HG03060 (cell line): ENCODE measurements around the gene KRT13.
"Not testable (repeated sequence)": the region's sequence is repeated elsewhere in the genome, so short reads cannot be mapped to it uniquely, and the experiment has no call there.

ENCODE experiments used
- ATAC-seq: cut with Tn5 transposase; IDR thresholded peaks from one replicate; pipeline ENCODE4 v1.9.1; 2021; ENCODE audit warnings: low read depth, moderate number of reproducible peaks; ENCODE audit not compliant: unreplicated experiment

The KRT13 gene

GRCh38 chr17:41505007-41505808 is at the start of gene KRT13:
Gene KRT13 (minus strand): TSS chr17:41505612. CDS start chr17:41505550, 62 bp downstream.
- ATAC-seq = no peak

DNA sequence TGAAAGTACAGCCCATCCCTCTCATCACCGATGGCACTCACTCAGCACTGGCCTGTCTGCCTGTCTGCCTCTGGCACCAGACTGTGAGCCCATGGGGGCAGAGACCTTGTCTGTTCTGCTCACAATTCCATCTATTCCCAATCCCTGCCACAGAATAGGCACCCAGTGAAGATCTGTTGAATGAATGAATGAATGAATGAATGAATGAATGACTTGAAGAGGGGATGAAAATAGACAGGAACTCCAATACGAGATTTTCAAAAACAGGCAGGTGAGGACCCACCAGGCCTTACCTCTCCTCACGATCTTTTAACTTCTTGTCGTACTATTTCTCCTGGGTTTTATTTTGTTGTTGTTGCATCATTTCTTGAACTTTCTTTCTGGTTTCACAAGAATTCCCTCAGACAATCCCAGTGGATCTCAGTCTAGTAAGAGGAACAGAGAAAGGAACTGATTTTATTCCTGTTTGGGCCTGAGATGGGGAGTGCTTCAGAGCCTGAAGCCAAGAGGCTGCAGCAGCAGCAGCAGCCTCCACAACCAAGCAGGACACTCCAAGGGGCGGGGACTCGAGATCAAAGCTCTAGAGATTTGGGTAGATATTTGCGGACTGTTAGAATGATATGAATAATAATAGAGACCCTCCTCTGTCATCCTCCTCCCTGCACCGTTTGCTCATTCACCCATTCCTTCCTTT is 48.7 kb upstream of the KRT13 start:
- ATAC-seq = no peak

DNA sequence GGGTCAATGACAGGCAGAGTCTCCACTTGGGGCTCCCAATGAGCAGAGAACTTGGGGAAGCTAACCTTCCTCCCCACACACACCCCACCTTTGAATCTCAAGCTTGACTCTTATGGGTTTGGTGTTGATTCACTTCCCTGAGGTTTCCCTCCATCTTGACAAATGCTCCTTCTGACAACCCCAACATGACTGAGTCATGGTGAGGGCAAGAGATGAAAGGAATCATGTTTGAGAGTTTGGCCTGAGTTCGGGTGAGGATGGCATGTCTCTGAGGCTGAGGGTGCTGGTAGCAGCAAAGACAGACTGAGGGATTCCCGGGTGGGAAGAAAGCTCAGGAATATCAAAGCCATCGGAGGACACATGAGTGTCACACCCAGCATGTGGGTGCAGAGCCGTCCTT is 47.8 kb upstream of the KRT13 start:
- no peak for ATAC-seq

DNA sequence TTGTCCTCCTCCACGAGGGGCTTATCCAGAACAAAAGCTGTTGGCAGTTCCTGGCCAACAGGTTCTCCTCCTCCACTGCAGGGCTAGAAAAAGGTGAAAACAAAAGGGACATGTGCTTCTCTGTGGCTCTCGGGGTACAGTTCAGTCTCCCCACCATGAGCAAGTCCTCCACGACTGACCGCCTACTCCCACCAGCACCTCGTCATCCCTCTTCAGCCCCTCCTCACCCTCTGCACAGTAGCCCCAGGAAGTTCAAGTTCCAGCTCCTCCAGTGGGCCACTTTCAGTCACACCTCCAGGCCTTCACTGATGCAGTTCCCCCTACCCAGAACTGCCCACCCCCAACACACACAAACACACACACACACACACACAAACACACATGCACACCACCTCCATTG is 47.0 kb upstream of the KRT13 start:
- ATAC-seq = no peak

- no peak for ATAC-seq
Observed at GRCh38 chr17:41551365-41551764, 46.0 kb upstream of the KRT13 start.

GRCh38 chr17:41549596-41550039 is 44.2 kb upstream of the KRT13 start:
- ATAC-seq = no peak

- no peak for ATAC-seq
Observed at GRCh38 chr17:41548844-41549595, 43.6 kb upstream of the KRT13 start.

- no peak for ATAC-seq
Observed at GRCh38 chr17:41547921-41548843, 42.8 kb upstream of the KRT13 start.

- no peak for ATAC-seq
Observed at GRCh38 chr17:41547378-41547841, 42.0 kb upstream of the KRT13 start.

- no peak for ATAC-seq
Observed at GRCh38 chr17:41546819-41547218, 41.4 kb upstream of the KRT13 start.

DNA sequence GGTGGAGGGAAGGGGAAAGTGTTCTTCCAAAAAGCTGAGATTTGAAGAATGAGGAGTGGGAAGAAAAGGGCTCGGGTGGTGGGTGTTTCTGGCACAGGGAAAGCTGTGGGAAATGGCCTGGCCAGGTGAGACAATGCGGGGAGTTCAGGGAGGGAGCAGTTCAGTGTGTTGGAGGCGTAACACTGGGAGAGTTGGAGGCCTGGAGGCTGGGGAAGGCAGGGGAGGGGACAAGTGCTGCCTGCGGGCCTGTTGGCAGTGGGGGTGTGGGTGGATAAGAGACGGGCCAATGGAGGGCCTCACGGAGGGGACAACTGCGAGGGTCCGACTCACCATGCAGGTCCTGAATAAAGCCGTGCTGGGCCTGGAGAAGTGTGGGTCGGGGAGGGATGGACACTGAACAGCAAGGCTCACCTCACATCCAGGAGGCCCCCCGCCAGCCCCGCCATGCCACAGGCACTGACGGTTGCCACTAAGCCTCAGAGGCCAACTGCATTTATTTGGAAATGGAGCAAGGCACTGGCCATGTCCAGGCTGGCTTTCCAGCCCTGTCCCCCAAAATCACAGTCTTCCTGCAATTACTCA is 40.5 kb upstream of the KRT13 start:
- ATAC-seq = no peak

DNA sequence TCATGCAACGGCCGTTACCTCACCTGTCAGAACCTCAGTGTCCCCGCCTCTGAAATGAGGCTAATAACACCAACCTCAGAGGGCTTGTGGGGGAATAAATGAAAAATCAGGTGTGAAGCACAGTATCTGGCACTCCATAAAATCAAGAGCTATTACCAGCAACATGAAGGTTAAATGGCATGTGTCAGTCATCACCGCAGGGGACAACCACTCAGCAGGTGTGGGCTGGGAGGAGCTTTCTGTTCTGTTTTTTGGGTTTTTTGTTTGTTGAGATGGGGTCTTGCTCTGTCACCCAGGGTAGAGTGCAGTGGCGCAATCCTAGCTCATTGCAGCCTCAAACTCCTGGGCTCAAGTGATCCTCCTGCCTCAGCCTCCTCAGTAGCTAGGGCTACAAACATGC is 39.5 kb upstream of the KRT13 start:
- ATAC-seq = no peak

DNA sequence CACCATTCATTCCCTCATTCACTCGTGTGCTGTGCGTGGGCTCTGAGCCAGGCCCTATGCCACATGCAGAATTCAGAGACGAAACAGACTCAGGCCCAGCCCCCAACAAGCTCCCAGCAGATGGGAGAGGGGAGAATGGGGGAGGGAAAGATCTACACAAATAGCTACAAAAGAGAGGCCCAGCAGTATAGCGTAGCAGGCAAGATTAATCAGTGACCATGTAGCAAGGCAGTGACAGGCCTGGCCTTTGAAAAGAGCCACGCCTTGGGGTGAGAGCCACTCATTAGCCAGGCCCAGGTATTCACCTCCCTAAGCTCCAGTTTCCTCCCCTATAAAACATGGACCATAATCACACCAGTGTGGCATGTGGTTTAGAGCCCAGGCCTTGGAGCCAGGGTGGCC is 39.1 kb upstream of the KRT13 start:
- no peak for ATAC-seq

DNA sequence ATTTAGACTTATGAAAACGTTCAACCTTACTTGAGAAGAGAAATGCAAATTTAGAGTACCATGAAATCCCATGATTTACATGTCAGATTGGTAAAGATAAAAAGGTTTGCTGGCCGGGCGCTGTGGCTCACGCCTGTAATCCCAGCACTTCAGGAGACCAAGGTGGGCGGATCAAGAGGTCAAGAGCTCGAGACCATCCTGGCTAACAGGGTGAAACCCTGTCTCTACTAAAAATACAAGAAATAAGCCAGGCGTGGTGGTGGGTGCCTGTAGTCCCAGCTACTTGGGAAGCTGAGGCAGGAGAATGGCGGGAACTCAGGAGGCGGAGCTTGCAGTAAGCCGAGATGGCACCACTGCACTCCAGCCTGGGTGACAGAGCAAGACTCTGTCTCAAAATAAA is 37.4 kb upstream of the KRT13 start:
- not testable (repeated sequence) for ATAC-seq

DNA sequence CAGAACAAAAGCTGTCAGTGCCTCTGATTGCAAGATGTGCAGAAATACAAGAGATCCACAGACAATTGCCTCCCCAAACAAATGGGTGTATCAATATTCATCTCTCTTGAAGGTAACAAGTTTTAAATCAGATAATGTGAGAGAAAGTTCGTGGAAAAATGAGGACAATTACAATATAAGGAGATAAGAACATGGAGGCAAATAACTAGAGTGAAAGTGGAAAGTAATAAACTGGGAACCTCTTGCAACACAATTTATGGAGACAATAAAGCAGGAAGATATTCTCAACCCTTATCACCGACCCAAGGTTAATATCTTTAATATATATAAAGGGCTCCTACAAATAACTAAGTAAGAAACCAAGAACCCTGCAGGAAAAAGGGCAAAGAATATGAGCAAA is 36.9 kb upstream of the KRT13 start:
- no peak for ATAC-seq

DNA sequence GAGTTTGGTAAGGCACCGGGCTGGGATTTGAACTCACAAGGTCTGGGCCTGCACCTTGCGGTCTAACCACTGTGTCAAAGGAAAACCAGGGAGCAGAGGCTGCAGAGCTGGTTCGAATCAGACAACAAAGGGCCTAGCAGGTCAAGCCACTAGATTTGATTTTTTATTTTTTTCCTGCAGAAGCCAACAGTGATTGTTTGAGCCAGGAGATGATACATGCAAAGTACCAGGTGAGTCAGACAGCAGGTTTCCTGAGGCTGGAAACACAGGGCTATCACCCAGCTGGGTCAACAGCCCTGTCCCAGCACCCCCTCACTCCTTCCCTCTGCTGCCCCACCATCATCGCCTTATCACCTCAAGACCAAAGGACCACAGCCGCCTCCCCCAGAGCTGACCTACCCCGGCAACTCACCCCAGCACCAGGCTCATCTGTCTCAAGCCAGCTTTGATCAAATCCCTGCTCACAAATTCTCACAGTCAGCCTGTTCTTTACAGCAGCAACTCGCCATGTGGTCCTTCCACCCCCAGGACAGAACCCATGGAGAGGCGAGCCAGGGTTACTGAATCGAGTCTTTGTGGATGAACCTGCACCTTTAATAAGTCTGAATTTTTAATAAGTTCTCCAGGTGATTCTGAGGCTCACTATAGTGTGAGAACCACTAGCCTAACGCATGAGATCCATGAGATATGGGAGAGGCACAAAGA is 35.7 kb upstream of the KRT13 start:
- ATAC-seq = no peak

- no peak for ATAC-seq
Observed at GRCh38 chr17:41539979-41540701, 34.7 kb upstream of the KRT13 start.

GRCh38 chr17:41539071-41539492 is 33.7 kb upstream of the KRT13 start:
- ATAC-seq = no peak
